Right lobe of liver (tissue), 6 donors: ENCODE measurements around the gene PRPF6. TPM values are rescaled to one million over a fixed set of nuclear protein-coding genes. Genes with fewer than 3 reads are reported as not detected.

ENCODE experiments used
- ATAC-seq, 4 donors: fragments of 200-7000 bp; cut with Tn5 transposase; one replicate each; pipeline ENCODE4 v1.9.1; 2020; ENCODE audit warnings: mild to moderate bottlenecking in 4 of 4, moderate library complexity in 4 of 4
- DNase-seq, 3 donors: peaks; one replicate each; pipeline ENCODE4 v3.0.0-alpha.2; 2020
- H3K27ac ChIP-seq, 3 donors: fragments of 200-600 bp; one replicate each; pipeline ENCODE4 v1.8.0; 2022
- H3K27me3 ChIP-seq, 2 donors: fragments of 200-600 bp; one replicate each; pipeline ENCODE4 v1.8.0; 2022
- H3K36me3 ChIP-seq, 4 donors: fragments of 200-600 bp; sonication (generic) in 1 of 4; one replicate each; pipeline versions ENCODE4 v1.5.1 to v1.8.0; 2017 to 2022; ENCODE audit warnings: control low read depth in 1 of 4
- H3K4me1 ChIP-seq, 4 donors: fragments of 200-600 bp; sonication (generic) in 1 of 4; one replicate each; pipeline versions ENCODE4 v1.5.1 to v1.8.0; 2017 to 2022; ENCODE audit warnings: control low read depth in 1 of 4
- H3K4me3 ChIP-seq, 3 donors: fragments of 200-600 bp; one replicate each; pipeline ENCODE4 v1.8.0; 2022
- H3K9me3 ChIP-seq, 4 donors: fragments of 200-600 bp; sonication (generic) in 1 of 4; one replicate each; pipeline versions ENCODE4 v1.5.1 to v1.8.0; 2017 to 2022; ENCODE audit warnings: control low read depth in 1 of 4
- CTCF ChIP-seq, 4 donors: fragments of 200-600 bp in 3 of 4; fragments of 450-650 bp in 1 of 4; IDR thresholded peaks; one replicate each; pipeline versions ENCODE4 v1.5.1 to v1.8.0; 2016 to 2022; ENCODE audit warnings: antibody characterized with exemption in 4 of 4, mild to moderate bottlenecking in 2 of 4
- POLR2A ChIP-seq: fragments of 450-650 bp; IDR thresholded peaks from one replicate; pipeline ENCODE4 v1.6.1; 2017; ENCODE audit warnings: antibody characterized with exemption, mild to moderate bottlenecking
- WGBS: methylation state at CpG from one replicate; pipeline ENCODE4 v1.1.6; 2018; ENCODE audit warnings: low coverage, low lambda C conversion rate; ENCODE audit not compliant: insufficient coverage; ENCODE audit errors: missing lambda C conversion rate; 5-methylcytosine and 5-hydroxymethylcytosine counted together
- intact Hi-C, 2 donors: fragments of 100-400 bp; cut with DNase I; formaldehyde crosslinking; loops; one replicate each; pipeline versions ENCODE4 v1.11.2 to v1.14.1; 2022
- total RNA-seq, 6 experiments: library from RNA; depleted of rRNA in 2 of 6; stranded (reverse); fragments of >200 nt in 2 of 6; fragmentation: NEBNext Ultra II Directional in 3 of 6; extraction: Animal tissue kit (Norgen Biotek cat#: 25700) in 3 of 6; gene quantifications; one replicate each; pipeline versions ENCODE4 v1.1.0 to v1.2.4, GENCODE V29; 2016 to 2023
- donor health status: DM: no; HTN: yes; CAD: no.
- donor health status: DM: no; HTN: no; CAD: no.
- donor health status: DM: no; HTN: no; CAD: no.
- donor health status: DM: no; HTN: yes; CAD: no.
- donor health status: DM: no; HTN: yes; CAD: no.

The PRPF6 gene
- total RNA-seq, 6 experiments from 2014 or later = 21.7 to 28.9 (median 24.4) TPM

DNA sequence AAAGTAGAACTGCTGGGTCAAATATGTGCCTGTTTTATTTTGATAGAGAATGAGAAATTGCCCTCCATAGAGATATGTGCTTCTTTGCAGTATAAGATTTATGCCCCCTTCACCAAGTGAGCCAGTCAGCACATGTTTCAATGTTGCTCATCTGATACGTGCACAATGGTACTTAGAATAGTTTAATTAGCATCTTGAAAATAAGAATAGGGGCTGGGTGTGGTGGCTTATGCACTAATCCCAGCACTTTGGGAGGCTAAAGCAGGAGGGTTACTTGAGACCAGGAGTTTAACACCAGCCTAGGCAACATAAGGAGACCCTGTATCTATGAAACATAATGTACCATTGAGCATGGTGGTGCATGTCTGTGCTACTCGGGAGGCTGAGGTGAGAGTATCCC lies 34.7 kb downstream of the PRPF6 start:
- Histone ChIP-seq H3K4me3 (no peak overlapping the region), H3K27ac (no peak overlapping the region), H3K9me3 (no peaks in the 10 kb centered on the region), H3K36me3 (peaks cover 0 to 76% (median 26%) of the 10 kb centered on the region in 4 donors), H3K27me3 (no peaks in the 10 kb centered on the region), H3K4me1 (no peaks in the 10 kb centered on the region)
- ATAC-seq (no peak), DNase-seq (no peak)
- 100% methylated on average over 2 of the region's 2 CpGs for WGBS
- intact Hi-C loops = no loop called here
- no peak for TF ChIP-seq CTCF (IDR thresholded peaks at IDR 0.05)
- TF ChIP-seq POLR2A = no peak

GRCh38 chr20:64021124-64021975 lies 40.4 kb downstream of the PRPF6 start:
- DNase-seq (no peak), ATAC-seq (no peak)
- Histone ChIP-seq H3K4me3 (no peak overlapping the region), H3K9me3 (no peaks in the 10 kb centered on the region), H3K36me3 (peaks cover 0 to 65% (median 18%) of the 10 kb centered on the region in 4 donors), H3K27ac (no peak overlapping the region), H3K4me1 (peaks cover 0 to 28% (median 13%) of the 10 kb centered on the region in 4 donors), H3K27me3 (no peaks in the 10 kb centered on the region)
- intact Hi-C loops = no loop called here
- WGBS = 93% methylated on average over 3 of the region's 36 CpGs
- TF ChIP-seq CTCF (IDR thresholded peaks at IDR 0.05) (no peak), POLR2A (no peak)

GRCh38 chr20:64022671-64023360 lies 41.9 kb downstream of the PRPF6 start:
- peaks cover 0 to 28% (median 13%) of the 10 kb centered on the region in 4 donors for H3K4me1 ChIP-seq
- no peak for ATAC-seq
- H3K4me3 ChIP-seq = no peak overlapping the region
- H3K9me3 ChIP-seq = no peaks in the 10 kb centered on the region
- no peak for DNase-seq
- H3K27ac ChIP-seq = no peak overlapping the region
- intact Hi-C loops = no loop called here
- WGBS = 91% methylated on average over 1 of the region's 17 CpGs
- no peaks in the 10 kb centered on the region for H3K27me3 ChIP-seq
- peaks cover 0 to 67% (median 25%) of the 10 kb centered on the region in 4 donors for H3K36me3 ChIP-seq
- TF ChIP-seq POLR2A (no peak), CTCF (IDR thresholded peaks at IDR 0.05) (no peak)

- WGBS = 61% methylated on average over 10 of the region's 15 CpGs
- peak in 1 of 3 donors; percentile 61 for DNase-seq
- Histone ChIP-seq H3K4me1 (peaks cover 0 to 28% (median 13%) of the 10 kb centered on the region in 4 donors), H3K36me3 (peaks cover 0 to 67% (median 26%) of the 10 kb centered on the region in 4 donors), H3K9me3 (no peaks in the 10 kb centered on the region), H3K27me3 (no peaks in the 10 kb centered on the region), H3K27ac (peak overlapping the region in 1 of 3 donors; percentile 59), H3K4me3 (no peak overlapping the region)
- no peak for TF ChIP-seq POLR2A
- no peak for TF ChIP-seq CTCF (IDR thresholded peaks at IDR 0.05)
- intact Hi-C loops = no loop called here
- ATAC-seq = peak; percentile 3 to 47 (median 24)
Observed at GRCh38 chr20:64023361-64024140, 42.6 kb downstream of the PRPF6 start.
